ENCODE data around the gene SPANXN1.
"Not testable (repeated sequence)": the region's sequence is repeated elsewhere in the genome, so short reads cannot be mapped to it uniquely, and the experiment has no call there.

The SPANXN1 gene, protein sequence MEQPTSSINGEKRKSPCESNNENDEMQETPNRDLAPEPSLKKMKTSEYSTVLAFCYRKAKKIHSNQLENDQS

DNA sequence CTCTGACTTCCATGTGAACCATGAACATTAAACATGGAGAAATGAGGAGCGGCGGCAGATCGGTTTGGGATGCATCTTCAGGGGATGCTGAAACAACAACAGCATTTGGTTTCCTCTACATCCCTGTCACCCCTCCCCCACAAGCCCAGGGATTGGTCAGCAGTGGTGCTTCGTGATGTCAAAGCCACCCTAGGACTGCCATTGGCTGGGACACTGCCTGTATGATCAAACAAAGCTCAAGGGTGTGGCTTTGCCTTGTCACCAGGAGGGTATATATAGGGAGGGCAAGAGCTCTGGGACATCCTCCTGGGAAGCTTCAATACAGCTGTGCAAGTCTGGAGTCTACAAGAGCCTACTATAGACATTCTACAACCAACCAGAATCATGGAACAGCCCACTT, at the start of gene SPANXN1:
Gene SPANXN1 (plus strand): TSS at position 301 of the 400 bp plus-strand sequence. CDS start 84 bp downstream, at position 385.
- H3K4me1 ChIP-seq (ENCODE audit: insufficient read depth, low read length); H3K9ac ChIP-seq (ENCODE audit: low read depth, low read length); H3K36me3 ChIP-seq (ENCODE audit: insufficient read depth, low read length); H3K9me3 ChIP-seq (ENCODE audit: control insufficient read depth, insufficient read depth, low read length): not testable (repeated sequence)

DNA sequence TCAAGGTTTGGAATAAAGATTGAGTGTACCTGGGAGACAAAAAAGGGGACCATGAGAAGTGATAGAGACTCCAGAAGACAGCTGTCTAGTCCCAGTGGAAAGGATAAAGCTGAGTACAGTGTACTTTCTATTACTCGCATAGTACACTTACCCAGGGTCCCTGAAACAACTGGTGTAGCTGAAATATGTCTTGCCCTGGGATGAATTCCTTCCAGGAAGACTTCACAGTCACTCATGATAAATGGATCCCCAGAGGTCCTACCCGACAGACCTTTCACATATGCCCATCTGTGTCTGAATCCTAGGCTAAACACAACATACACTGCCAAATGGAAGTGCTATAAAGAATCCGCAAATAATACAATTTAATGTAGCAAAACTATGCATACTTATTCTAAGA, 48.2 kb upstream of the SPANXN1 start:
- Histone ChIP-seq H3K4me1 (ENCODE audit: insufficient read depth, low read length) (no peaks in the 10 kb centered on the region; the same call in 1 of the 2 replicates), H3K9me3 (ENCODE audit: control insufficient read depth, insufficient read depth, low read length) (no peaks in the 10 kb centered on the region), H3K36me3 (ENCODE audit: insufficient read depth, low read length) (no peaks in the 10 kb centered on the region), H3K9ac (ENCODE audit: low read depth, low read length) (no peak overlapping the region)

DNA sequence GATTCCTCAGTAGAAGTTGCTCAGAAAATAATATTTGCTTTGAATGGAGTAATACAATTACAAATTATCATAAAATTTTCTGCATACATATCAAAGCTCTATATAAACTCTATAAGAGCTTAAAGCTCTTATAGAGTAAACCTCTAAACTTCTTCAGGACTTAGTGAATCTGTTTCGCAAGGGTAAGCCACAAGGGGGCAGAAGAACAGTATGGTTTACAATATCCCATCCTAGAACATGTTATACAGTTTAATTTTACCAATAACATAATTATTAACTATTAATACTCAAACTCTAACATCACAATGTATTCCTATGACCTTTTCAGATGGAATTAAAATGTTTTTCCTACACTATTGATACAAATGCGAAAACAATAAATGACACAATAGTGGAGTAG, 33.8 kb upstream of the SPANXN1 start:
- H3K36me3 ChIP-seq (ENCODE audit: insufficient read depth, low read length) = no peaks in the 10 kb centered on the region
- no peaks in the 10 kb centered on the region; the same call in 1 of the 2 replicates for H3K9me3 ChIP-seq (ENCODE audit: control insufficient read depth, insufficient read depth, low read length)
- H3K4me1 ChIP-seq (ENCODE audit: insufficient read depth, low read length) = no peaks in the 10 kb centered on the region
- no peak overlapping the region; the same call in 1 of the 2 replicates for H3K9ac ChIP-seq (ENCODE audit: low read depth, low read length)

DNA sequence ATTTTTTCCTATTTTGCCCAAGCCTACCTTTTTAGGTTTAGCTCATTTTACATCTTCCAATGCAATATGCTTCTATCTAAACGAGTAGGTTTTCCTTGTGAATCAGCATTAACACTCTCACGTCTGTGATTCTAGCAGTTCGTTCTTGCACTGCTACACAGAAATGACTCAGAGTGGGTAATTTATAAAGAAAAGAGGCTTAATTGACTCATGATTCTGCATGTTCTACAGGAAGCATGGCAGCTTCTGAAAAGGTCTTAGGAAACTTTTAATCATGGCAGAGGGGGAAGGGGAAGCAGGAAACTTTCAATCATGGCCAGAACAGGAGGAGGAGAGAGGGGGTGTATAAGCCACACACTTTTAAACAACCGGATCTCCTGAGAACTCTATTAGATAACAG, 44.9 kb downstream of the SPANXN1 start:
- Histone ChIP-seq H3K9ac (ENCODE audit: low read depth, low read length) (no peak overlapping the region), H3K4me1 (ENCODE audit: insufficient read depth, low read length) (peaks cover 3% of the 10 kb centered on the region; the same call in 1 of the 2 replicates), H3K9me3 (ENCODE audit: control insufficient read depth, insufficient read depth, low read length) (no peaks in the 10 kb centered on the region), H3K36me3 (ENCODE audit: insufficient read depth, low read length) (no peaks in the 10 kb centered on the region)

Data from ES-I3 (cell line).